Measurements from ENCODE around the gene FBXW9. TPM values are rescaled to one million over a fixed set of nuclear protein-coding genes. Genes with fewer than 3 reads are reported as not detected.
"Not testable (repeated sequence)": the region's sequence is repeated elsewhere in the genome, so short reads cannot be mapped to it uniquely, and the experiment has no call there.

Gene FBXW9
- total RNA-seq, 1 donor from 2014 or later, result 1.8 TPM

- peak; percentile 40 for TF ChIP-seq CTCF (IDR thresholded peaks at IDR 0.05; ENCODE audit: borderline replicate concordance)
- Histone ChIP-seq H3K9me3 (replicated peaks) (no peaks in the 10 kb centered on the region), H3K4me1 (peaks cover 14% of the 10 kb centered on the region), H3K27ac (replicated peaks) (no peak overlapping the region), H3K4me3 (peak overlapping the region; percentile 58), H3K27me3 (ENCODE audit: low read depth) (no peaks in the 10 kb centered on the region), H3K36me3 (peaks cover 5% of the 10 kb centered on the region)
- DNase-seq, result no peak
- intact Hi-C loops (cut with micrococcal nuclease), result no loop called here
These were observed 48.3 kb downstream of the FBXW9 start for GRCh38 chr19:12648088-12648487.

- Histone ChIP-seq H3K27me3 (ENCODE audit: low read depth) (no peaks in the 10 kb centered on the region), H3K4me3 (peak overlapping the region; percentile 58), H3K27ac (replicated peaks) (no peak overlapping the region), H3K9me3 (replicated peaks) (no peaks in the 10 kb centered on the region), H3K4me1 (peaks cover 14% of the 10 kb centered on the region), H3K36me3 (peaks cover 5% of the 10 kb centered on the region)
- no peak for DNase-seq
- intact Hi-C loops (cut with micrococcal nuclease), result no loop called here
- no peak for TF ChIP-seq CTCF (IDR thresholded peaks at IDR 0.05; ENCODE audit: borderline replicate concordance)
These were observed 48.9 kb downstream of the FBXW9 start for GRCh38 chr19:12647490-12648071.

- TF ChIP-seq CTCF (IDR thresholded peaks at IDR 0.05; ENCODE audit: borderline replicate concordance), result no peak
- H3K9me3 ChIP-seq (replicated peaks), result no peaks in the 10 kb centered on the region
- H3K36me3 ChIP-seq, result peaks cover 5% of the 10 kb centered on the region
- no peak for DNase-seq
- no peak overlapping the region for H3K4me3 ChIP-seq
- H3K27me3 ChIP-seq (ENCODE audit: low read depth), result no peaks in the 10 kb centered on the region
- intact Hi-C loops (cut with micrococcal nuclease), result no loop called here
- peaks cover 14% of the 10 kb centered on the region for H3K4me1 ChIP-seq
- no peak overlapping the region for H3K27ac ChIP-seq (replicated peaks)
These were observed 49.4 kb downstream of the FBXW9 start for GRCh38 chr19:12647047-12647446.

- Histone ChIP-seq H3K27ac (replicated peaks) (no peak overlapping the region), H3K36me3 (peaks cover 5% of the 10 kb centered on the region), H3K4me3 (no peak overlapping the region), H3K27me3 (ENCODE audit: low read depth) (no peaks in the 10 kb centered on the region), H3K4me1 (peaks cover 14% of the 10 kb centered on the region), H3K9me3 (replicated peaks) (no peaks in the 10 kb centered on the region)
- DNase-seq, result no peak
- intact Hi-C loops (cut with micrococcal nuclease), result no loop called here
- TF ChIP-seq CTCF (IDR thresholded peaks at IDR 0.05; ENCODE audit: borderline replicate concordance), result no peak
These were observed 49.9 kb downstream of the FBXW9 start for GRCh38 chr19:12646551-12646950.

GRCh38 chr19:12643716-12644115 lies 52.7 kb downstream of the FBXW9 start:
- peaks cover 26% of the 10 kb centered on the region for H3K4me1 ChIP-seq
- H3K27me3 ChIP-seq (ENCODE audit: low read depth); H3K27ac ChIP-seq (replicated peaks); DNase-seq; H3K9me3 ChIP-seq (replicated peaks); H3K4me3 ChIP-seq; H3K36me3 ChIP-seq; intact Hi-C loops (cut with micrococcal nuclease): not testable (repeated sequence)

GRCh38 chr19:12642506-12642905 lies 53.9 kb downstream of the FBXW9 start:
- Histone ChIP-seq H3K27ac (replicated peaks) (no peak overlapping the region), H3K36me3 (no peaks in the 10 kb centered on the region), H3K4me1 (peaks cover 13% of the 10 kb centered on the region), H3K27me3 (ENCODE audit: low read depth) (no peaks in the 10 kb centered on the region), H3K9me3 (replicated peaks) (no peaks in the 10 kb centered on the region), H3K4me3 (no peak overlapping the region)
- no peak for TF ChIP-seq CTCF (IDR thresholded peaks at IDR 0.05; ENCODE audit: borderline replicate concordance)
- DNase-seq, result no peak
- intact Hi-C loops (cut with micrococcal nuclease), result no loop called here
